OCI-LY3 (cell line): ENCODE results near the gene NTNG1.

ENCODE experiments used
- EZH2phosphoT487 ChIP-seq: fragments of 200-600 bp; shearing (Covaris generic); IDR thresholded peaks from 2 replicates; pipeline ENCODE4 v1.6.1; 2018; ENCODE audit warnings: antibody characterized with exemption, mixed run types, low read depth
- TF ChIP-seq, protein P1 (sequence below): fragments of 200-600, 300-600 bp; sonication (generic); IDR thresholded peaks from 2 replicates; pipeline ENCODE4 v1.5.1; 2014; ENCODE audit warnings: antibody characterized with exemption, low read length, low read depth

DNA sequence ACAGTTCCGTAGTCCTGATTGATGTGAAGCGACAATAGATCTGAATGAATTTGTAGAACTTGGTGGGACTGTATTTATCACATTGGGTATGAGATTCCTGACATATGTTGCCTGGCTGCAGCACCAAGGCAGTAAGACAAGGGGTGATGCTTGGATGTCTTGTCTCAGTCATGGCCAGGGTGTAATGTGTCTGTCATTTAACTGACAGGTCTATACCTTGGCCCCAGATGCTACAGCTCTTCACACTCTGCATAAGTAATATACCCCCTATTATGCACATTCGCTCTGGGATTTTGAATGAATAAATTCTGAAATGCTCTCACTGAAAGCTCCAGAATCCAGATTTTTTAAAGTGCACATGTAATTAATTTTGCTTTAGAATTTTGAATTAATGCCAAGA lies 47.3 kb downstream of the NTNG1 start:
- TF ChIP-seq, protein P1, sequence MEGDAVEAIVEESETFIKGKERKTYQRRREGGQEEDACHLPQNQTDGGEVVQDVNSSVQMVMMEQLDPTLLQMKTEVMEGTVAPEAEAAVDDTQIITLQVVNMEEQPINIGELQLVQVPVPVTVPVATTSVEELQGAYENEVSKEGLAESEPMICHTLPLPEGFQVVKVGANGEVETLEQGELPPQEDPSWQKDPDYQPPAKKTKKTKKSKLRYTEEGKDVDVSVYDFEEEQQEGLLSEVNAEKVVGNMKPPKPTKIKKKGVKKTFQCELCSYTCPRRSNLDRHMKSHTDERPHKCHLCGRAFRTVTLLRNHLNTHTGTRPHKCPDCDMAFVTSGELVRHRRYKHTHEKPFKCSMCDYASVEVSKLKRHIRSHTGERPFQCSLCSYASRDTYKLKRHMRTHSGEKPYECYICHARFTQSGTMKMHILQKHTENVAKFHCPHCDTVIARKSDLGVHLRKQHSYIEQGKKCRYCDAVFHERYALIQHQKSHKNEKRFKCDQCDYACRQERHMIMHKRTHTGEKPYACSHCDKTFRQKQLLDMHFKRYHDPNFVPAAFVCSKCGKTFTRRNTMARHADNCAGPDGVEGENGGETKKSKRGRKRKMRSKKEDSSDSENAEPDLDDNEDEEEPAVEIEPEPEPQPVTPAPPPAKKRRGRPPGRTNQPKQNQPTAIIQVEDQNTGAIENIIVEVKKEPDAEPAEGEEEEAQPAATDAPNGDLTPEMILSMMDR = no peak
- no peak for TF ChIP-seq EZH2phosphoT487
